Activated T-helper 17 cell treated with anti-CD3 and anti-CD28 coated beads, Interleukin-2, amount 50 U/mL, for 72 hours (primary cell): ENCODE measurements around the gene ILDR1. TPM values are rescaled to one million over a fixed set of nuclear protein-coding genes. Genes with fewer than 3 reads are reported as not detected.
A peak's percentile ranks its signal among the peaks of the same experiment; 100 is the strongest.

Experiments used
- ATAC-seq: fragments of 150-1000 bp; cut with Tn5 transposase; replicated peaks from 2 replicates; pipeline ENCODE4 v1.10.0; 2021; ENCODE audit warnings: mild to moderate bottlenecking, moderate library complexity
- H3K27ac Mint-ChIP-seq: one replicate; pipeline ENCODE4 v1.8.0; 2022; ENCODE audit warnings: mixed read lengths
- H3K27me3 Mint-ChIP-seq: one replicate; pipeline ENCODE4 v1.8.0; 2022; ENCODE audit warnings: mixed read lengths
- H3K36me3 Mint-ChIP-seq: one replicate; pipeline ENCODE4 v1.8.0; 2022; ENCODE audit warnings: low read depth, mild to moderate bottlenecking, mixed read lengths
- H3K4me1 Mint-ChIP-seq: one replicate; pipeline ENCODE4 v1.8.0; 2022; ENCODE audit warnings: mixed read lengths
- H3K4me3 Mint-ChIP-seq: one replicate; pipeline ENCODE4 v1.8.0; 2022; ENCODE audit warnings: mild to moderate bottlenecking, mixed read lengths
- H3K9me3 Mint-ChIP-seq: one replicate; pipeline ENCODE4 v1.8.0; 2022; ENCODE audit warnings: mixed read lengths
- total RNA-seq, 2 donors: library from RNA; stranded (reverse); gene quantifications; one replicate each; pipeline ENCODE4 v1.2.3, GENCODE V29; 2022

The ILDR1 gene
- total RNA-seq, 2 donors from 2014 or later: 0.21 to 1.4 TPM

DNA sequence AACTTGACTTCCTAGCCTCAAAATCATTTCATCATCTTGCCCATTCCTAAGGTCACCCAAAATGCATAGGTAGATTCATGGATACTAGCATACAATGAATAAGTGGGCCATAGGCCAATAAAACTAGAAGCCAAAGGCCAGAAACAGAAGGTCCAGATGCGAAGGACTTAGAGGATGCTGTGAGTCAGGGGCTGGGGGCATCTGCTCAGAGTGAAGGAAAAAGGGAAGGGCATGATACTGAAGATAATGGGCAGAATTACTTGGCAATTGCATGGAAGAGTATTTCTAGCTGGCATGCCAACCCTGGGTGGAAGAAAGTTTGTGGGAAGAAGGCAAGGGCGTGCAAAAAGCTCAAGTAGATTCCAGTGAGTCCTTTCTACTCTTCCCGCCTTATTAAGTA lies 27.5 kb downstream of the ILDR1 start:
- peaks cover 13% of the 10 kb centered on the region for H3K4me1 Mint-ChIP-seq
- no peak overlapping the region for H3K4me3 Mint-ChIP-seq
- no peak overlapping the region for H3K27ac Mint-ChIP-seq
- H3K9me3 Mint-ChIP-seq: no peaks in the 10 kb centered on the region
- no peak for ATAC-seq
- H3K27me3 Mint-ChIP-seq: no peaks in the 10 kb centered on the region
- no peaks in the 10 kb centered on the region for H3K36me3 Mint-ChIP-seq

DNA sequence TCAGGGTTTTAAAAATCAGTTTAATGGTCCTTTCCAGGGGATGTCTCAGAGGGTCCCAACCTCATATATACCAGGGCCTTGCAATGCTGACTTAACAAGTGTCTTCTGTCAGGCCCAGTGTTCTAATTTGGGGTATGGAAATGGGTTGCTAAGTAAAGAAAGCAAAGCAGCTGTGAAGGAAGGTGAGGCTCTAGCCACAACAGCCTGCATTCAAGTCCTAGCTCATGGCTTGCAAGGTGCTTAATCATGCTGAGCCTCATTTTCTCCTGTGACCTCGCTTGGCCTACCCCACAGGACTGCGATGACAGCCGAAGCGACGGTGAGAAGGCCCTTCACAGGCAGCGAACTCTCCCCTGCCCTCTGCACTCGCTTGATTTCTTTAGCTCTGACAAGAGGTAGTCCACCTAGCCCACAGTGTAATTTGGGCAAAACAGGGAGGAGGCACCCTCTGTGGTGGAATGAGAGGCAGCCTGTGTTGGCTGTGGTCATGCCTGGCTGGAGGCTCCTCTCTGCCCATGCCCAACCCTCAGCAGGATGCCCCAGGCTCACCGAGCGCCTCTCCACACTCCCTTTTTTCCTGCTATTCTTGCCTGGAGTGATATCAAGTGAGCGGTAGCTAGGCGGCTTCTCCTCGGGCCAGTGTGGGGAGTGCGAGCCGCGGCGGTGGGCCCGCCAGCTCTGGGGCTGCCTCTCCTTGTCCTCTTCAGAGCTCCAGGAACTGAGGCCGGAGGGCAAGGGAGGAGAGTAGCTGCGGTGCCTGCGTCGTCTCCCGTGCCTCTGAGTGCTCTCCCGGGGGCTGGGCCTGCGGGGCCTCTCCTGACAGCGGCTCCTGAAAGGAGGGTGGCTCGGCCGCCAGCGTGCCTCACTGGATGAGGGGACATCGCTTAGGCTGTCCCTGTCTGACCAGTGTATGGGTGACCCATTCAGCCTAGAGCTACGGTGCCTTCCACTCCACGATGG lies 29.2 kb downstream of the ILDR1 start:
- Mint-ChIP-seq H3K27me3 (no peaks in the 10 kb centered on the region), H3K4me3 (no peak overlapping the region), H3K9me3 (no peaks in the 10 kb centered on the region), H3K36me3 (no peaks in the 10 kb centered on the region), H3K27ac (no peak overlapping the region), H3K4me1 (peaks cover 5% of the 10 kb centered on the region)
- ATAC-seq: no peak

DNA sequence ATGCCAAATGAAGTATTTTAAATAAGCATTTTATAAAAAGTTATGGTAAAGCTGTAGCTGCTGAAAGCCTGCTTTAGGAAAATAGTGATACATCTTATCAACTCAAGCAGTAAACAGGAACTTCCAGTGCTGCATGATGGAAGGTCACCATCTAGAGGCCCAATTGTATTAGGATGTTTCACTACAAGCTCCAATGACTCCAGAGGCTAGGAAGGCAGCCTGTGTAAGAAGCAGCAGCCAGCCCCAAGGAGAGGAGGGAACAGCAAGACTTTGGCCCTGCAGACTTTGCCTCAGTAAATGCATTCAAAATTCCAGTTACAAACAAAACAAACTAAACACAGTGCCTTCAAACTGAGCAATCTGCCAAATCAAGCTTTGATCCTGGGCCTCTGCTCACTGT lies 32.1 kb downstream of the ILDR1 start:
- no peaks in the 10 kb centered on the region for H3K36me3 Mint-ChIP-seq
- no peak for ATAC-seq
- no peak overlapping the region for H3K4me3 Mint-ChIP-seq
- peaks cover 4% of the 10 kb centered on the region for H3K4me1 Mint-ChIP-seq
- no peak overlapping the region for H3K27ac Mint-ChIP-seq
- H3K27me3 Mint-ChIP-seq: no peaks in the 10 kb centered on the region
- no peaks in the 10 kb centered on the region for H3K9me3 Mint-ChIP-seq

DNA sequence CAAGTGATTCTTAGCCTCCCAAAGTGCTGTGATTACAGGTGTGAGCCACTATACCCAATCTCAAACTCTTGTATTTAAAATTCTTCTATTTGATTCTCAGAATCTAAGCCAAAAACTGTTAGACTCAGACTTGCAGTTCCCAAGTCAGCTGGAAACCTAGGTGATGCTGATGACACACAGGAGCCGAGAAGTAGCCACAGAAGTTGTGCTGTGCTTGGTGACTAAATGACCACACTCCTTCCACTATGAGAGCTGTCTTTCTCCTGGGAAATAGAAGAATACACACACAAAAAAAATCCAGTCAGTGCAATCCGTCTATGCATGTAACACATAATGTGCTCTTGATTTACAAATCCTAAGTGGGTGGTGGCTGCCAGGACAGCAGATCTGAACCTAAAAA lies 33.9 kb downstream of the ILDR1 start:
- no peak overlapping the region for H3K4me3 Mint-ChIP-seq
- H3K9me3 Mint-ChIP-seq: peaks cover 13% of the 10 kb centered on the region
- H3K4me1 Mint-ChIP-seq: peaks cover 4% of the 10 kb centered on the region
- ATAC-seq: peak; percentile 97
- no peaks in the 10 kb centered on the region for H3K27me3 Mint-ChIP-seq
- no peaks in the 10 kb centered on the region for H3K36me3 Mint-ChIP-seq
- H3K27ac Mint-ChIP-seq: peak overlapping the region; percentile 78

DNA sequence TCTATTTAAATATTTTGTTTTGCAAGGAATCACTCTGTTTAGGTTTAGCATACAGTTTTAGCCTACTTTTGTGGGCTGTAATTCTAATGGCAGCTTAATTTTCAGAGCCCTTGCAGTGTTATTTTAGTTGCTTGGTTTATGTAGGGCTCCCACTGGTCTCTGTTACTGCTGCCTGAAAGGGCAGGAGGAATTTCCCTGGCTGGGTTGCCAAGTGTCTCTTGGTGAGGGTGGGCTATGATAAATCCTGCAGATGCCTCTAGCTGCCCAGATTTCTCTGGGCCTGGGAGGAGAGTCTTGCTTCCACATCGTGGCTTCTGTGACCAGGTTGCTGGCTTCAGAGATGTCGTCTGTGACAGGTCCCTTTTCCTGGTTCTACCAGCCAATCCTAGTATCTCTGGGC lies 36.2 kb downstream of the ILDR1 start:
- H3K27me3 Mint-ChIP-seq: no peaks in the 10 kb centered on the region
- no peaks in the 10 kb centered on the region for H3K36me3 Mint-ChIP-seq
- peaks cover 4% of the 10 kb centered on the region for H3K4me1 Mint-ChIP-seq
- H3K27ac Mint-ChIP-seq: no peak overlapping the region
- no peak for ATAC-seq
- H3K4me3 Mint-ChIP-seq: no peak overlapping the region
- peaks cover 13% of the 10 kb centered on the region for H3K9me3 Mint-ChIP-seq

DNA sequence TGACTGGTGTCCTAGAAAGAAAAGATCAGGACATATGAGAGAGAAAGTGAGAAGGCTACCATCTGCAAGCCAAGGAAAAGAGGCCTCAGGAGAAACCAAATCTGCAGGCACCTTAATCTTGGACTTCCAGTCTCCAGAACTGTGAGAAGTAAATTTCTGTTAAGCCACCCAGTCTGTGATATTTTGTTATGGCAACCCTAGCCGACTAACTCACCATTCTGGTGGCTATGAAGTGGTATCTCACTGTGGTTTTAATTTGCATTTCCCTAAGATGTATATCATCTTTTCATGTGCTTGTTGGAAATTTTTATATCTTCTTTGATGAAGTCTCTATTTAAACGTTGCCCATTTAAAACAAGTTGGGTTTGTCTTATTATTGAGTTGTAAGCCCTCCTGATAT lies 40.6 kb downstream of the ILDR1 start:
- no peaks in the 10 kb centered on the region for H3K27me3 Mint-ChIP-seq

DNA sequence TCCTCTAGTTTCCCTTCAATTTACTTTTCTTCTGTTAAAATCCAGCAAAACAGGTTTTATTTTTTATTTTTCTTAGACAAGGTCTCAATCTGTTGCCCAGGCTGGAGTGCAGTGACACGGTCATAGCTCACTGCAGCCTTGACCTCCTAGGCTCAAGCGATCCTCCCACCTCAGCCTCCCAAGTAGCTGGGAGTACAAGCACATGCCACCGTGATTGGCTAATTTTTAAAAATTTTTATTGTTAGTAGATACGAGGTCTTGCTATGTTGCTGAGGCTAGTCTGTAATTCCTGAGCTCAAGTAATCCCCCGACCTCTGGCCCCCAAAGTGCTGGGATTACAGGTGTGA lies 41.6 kb downstream of the ILDR1 start:
- ATAC-seq: no peak
- Mint-ChIP-seq H3K27me3 (no peaks in the 10 kb centered on the region), H3K9me3 (peaks cover 17% of the 10 kb centered on the region), H3K27ac (no peak overlapping the region), H3K4me3 (no peak overlapping the region), H3K4me1 (no peaks in the 10 kb centered on the region), H3K36me3 (no peaks in the 10 kb centered on the region)

More for the DNA sequence above, 40.6 kb downstream of the ILDR1 start:
- Mint-ChIP-seq H3K4me1 (no peaks in the 10 kb centered on the region), H3K36me3 (no peaks in the 10 kb centered on the region), H3K27ac (no peak overlapping the region), H3K9me3 (peaks cover 17% of the 10 kb centered on the region), H3K4me3 (no peak overlapping the region)
- ATAC-seq: peak; percentile 45

DNA sequence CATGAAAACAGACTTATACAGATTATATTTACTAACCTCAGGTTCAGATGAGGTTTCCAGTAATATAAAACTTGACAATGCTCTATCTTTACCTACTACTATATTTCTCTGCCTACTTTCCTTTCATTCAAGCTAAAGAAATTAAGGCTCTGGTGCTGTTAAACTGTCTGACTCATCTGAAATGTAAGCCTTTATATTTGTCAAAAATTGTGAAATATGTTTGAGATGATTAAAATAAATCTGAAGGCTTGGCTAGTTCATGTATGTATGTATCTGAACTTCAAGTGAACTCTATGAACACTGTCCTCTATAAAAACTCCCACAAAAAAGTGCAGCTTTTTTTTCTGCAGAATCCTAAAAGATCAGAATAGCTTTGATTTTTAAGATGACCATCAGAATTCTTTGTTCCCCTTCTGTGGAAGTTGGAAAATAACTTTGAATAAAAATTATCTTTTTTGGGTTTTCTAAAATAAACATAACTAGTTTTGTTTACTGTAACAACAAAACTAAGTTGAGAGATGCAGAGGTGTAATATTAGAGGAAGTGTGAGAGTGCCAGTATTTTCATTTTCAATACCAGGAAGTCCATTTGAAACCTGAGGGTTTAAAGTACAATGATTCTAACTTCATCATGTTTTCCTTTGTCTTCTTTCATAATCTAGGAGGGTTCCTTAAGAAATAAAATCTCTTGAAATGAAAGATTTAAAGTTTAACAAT lies 42.2 kb downstream of the ILDR1 start:
- peaks cover 17% of the 10 kb centered on the region for H3K9me3 Mint-ChIP-seq
- H3K36me3 Mint-ChIP-seq: no peaks in the 10 kb centered on the region
- no peak overlapping the region for H3K27ac Mint-ChIP-seq
- no peak overlapping the region for H3K4me3 Mint-ChIP-seq
- no peaks in the 10 kb centered on the region for H3K4me1 Mint-ChIP-seq
- ATAC-seq: no peak
- H3K27me3 Mint-ChIP-seq: no peaks in the 10 kb centered on the region

DNA sequence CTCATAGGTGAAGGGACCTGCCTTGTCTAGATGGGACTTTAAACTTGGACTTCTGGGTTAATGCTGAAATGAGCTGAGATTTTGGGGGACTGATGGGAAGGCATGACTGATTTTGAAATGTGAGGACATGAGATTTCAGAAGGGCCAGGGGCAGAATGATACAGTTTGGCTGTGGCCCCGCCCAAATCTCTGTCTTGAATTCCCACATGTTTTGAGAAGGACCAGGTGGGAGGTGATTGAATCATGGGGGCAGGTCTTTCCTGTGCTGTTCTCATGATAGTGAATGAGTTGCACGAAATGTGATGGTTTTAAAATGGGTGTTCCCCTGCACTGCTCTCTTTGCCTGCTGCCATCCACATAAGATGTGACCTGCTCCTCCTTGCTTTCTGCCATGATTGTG lies 42.8 kb downstream of the ILDR1 start:
- no peaks in the 10 kb centered on the region for H3K36me3 Mint-ChIP-seq
- no peak for ATAC-seq
- H3K4me3 Mint-ChIP-seq: no peak overlapping the region
- H3K9me3 Mint-ChIP-seq: peaks cover 13% of the 10 kb centered on the region
- no peak overlapping the region for H3K27ac Mint-ChIP-seq
- no peaks in the 10 kb centered on the region for H3K4me1 Mint-ChIP-seq
- no peaks in the 10 kb centered on the region for H3K27me3 Mint-ChIP-seq

DNA sequence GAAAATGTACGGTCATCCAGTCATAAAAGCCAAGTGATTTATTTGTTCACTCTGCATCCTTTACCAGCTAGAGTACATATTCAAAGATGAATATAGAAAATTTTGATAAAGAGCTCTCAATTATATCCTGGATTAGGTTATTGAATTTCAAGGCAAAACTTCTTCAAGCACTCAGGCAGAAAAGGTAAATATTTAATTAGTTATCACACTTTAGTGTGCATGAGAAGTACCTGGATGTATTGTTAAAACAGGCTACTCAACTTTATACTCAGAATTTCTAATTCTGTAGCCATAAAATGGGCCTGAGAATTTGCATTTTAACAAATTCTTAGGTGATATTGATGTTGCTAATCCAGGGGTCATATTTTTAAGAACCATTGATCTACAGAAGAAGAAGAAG lies 45.3 kb downstream of the ILDR1 start:
- Mint-ChIP-seq H3K27ac (no peak overlapping the region), H3K27me3 (no peaks in the 10 kb centered on the region), H3K4me1 (no peaks in the 10 kb centered on the region), H3K36me3 (no peaks in the 10 kb centered on the region), H3K4me3 (no peak overlapping the region), H3K9me3 (peaks cover 4% of the 10 kb centered on the region)
- ATAC-seq: no peak

DNA sequence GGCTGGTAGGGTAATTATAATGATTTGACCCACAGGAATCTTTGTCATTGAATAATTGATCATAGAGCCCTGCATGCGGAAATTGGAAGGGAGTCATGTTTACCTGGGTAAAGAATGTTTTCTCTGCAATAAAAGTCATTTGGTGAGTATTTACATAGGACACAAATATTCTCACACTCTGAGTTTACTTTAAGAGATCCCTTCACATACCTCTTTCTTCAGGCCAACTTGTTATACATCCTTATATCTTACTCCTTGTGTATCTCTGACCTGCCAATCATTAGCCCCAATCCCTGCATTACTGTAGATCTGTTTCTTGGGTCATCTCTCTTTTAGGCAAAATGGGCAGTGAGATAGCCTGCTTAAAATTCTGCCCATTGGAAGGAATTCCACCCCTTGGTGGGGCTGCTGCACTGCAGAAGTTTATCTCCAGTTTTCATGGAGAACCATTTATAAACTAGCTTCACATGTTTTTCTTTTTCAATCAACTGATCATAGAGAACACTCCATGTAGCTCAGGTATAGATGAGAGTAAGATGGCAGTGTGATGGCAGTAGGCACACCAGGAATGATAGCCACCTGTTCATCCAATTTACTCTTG lies 46.2 kb downstream of the ILDR1 start:
- peaks cover 4% of the 10 kb centered on the region for H3K9me3 Mint-ChIP-seq
- H3K27me3 Mint-ChIP-seq: no peaks in the 10 kb centered on the region
- H3K4me1 Mint-ChIP-seq: no peaks in the 10 kb centered on the region
- no peak overlapping the region for H3K27ac Mint-ChIP-seq
- H3K4me3 Mint-ChIP-seq: no peak overlapping the region
- no peak for ATAC-seq
- no peaks in the 10 kb centered on the region for H3K36me3 Mint-ChIP-seq

DNA sequence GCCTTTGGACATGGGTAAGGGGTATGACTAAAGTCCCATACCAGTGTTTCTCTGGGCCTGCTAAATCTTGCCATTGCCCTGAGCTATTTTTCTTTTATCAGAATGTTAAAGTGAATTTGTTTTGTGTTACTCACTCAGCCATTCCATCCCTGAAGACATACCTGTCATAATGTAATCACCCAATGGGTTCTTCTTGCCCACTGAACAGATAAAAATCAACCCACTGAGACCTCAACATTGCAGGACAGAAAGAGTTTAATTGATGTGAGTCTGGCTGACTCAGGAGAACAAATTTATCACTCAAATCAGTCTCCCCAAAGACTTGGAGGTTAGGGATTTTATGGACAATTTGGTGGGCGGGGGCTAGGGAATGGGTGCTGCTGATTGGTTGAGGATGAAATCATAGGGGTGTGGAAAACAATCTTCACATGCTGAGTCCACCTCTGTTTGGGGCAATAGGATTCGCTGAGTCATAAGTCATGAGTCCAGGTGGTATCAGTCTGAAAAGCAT lies 47.4 kb downstream of the ILDR1 start:
- Mint-ChIP-seq H3K27me3 (no peaks in the 10 kb centered on the region), H3K27ac (no peak overlapping the region), H3K36me3 (no peaks in the 10 kb centered on the region), H3K9me3 (peaks cover 4% of the 10 kb centered on the region), H3K4me1 (no peaks in the 10 kb centered on the region), H3K4me3 (no peak overlapping the region)
- ATAC-seq: no peak

DNA sequence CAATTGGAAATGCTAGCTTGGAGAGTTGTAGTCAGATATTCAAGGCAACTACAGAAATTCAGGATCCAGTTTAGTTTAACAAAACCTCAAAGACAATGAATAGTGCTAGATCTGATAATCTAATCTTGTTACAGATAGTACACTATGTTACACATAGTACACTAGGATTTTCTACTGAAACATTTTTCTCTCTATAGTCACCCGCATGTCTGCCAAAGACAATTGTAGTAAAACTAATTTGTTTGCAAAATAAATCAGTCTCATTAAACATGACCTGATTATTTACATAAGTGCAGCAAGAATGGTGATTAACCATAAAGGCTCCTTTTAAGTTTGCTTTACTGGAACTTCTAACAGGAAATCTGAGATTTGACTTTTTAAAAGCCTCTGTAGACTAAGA lies 52.0 kb downstream of the ILDR1 start:
- Mint-ChIP-seq H3K27me3 (no peaks in the 10 kb centered on the region), H3K4me3 (no peak overlapping the region), H3K4me1 (no peaks in the 10 kb centered on the region), H3K27ac (no peak overlapping the region), H3K36me3 (no peaks in the 10 kb centered on the region), H3K9me3 (no peaks in the 10 kb centered on the region)
- no peak for ATAC-seq

DNA sequence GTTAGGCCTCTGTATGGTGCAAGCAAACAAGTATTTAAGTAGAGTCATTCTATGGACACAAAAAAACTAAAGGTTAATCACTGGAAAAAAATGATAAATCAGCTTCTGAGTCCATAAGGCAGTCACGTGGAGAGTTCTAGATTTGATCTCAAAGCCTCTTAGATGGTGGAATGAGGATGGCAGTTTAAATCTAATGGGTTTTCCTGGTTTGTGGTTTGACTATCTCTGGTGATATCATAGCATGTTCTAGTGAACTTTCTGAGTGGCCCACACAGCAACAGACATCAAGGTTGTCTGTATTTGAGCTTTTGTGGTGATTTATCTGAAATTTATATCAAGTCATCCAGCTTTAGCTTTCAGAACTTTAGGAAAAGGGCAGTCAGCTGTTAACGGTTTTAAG lies 52.4 kb downstream of the ILDR1 start:
- ATAC-seq: no peak
- Mint-ChIP-seq H3K27ac (no peak overlapping the region), H3K9me3 (no peaks in the 10 kb centered on the region), H3K27me3 (no peaks in the 10 kb centered on the region), H3K36me3 (no peaks in the 10 kb centered on the region), H3K4me3 (no peak overlapping the region), H3K4me1 (no peaks in the 10 kb centered on the region)

DNA sequence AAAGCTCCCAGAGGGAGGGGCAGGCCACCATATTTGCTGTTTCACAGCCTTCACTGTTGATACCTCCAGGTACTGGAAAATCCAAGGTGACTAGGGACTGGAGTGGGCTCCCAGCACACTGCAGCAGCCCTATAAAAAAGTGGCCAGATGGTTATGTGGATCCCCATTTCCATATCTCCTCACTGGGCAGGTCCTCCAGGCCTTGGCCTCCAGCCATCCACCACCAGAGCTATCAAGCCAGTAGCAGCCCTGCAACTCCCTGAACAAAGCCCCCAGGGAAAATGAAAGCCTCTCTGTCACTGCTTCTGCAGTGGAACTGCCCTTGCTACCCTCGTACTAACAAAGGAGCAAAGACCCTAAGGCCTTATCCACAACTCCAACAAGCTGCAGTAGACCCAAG lies 58.4 kb downstream of the ILDR1 start:
- Mint-ChIP-seq H3K4me3 (no peak overlapping the region), H3K9me3 (peaks cover 13% of the 10 kb centered on the region), H3K4me1 (no peaks in the 10 kb centered on the region), H3K27ac (no peak overlapping the region), H3K36me3 (no peaks in the 10 kb centered on the region), H3K27me3 (peaks cover 6% of the 10 kb centered on the region)
- ATAC-seq: no peak
